COLO668 (cell line): Measurements from ENCODE around the gene OR52N1.

Experiments used
- DNase-seq: peaks from one replicate; lab custom pipeline; 2025; ENCODE audit not compliant: unreplicated experiment; lab: John Stamatoyannopoulos, UW

The OR52N1 gene

DNA sequence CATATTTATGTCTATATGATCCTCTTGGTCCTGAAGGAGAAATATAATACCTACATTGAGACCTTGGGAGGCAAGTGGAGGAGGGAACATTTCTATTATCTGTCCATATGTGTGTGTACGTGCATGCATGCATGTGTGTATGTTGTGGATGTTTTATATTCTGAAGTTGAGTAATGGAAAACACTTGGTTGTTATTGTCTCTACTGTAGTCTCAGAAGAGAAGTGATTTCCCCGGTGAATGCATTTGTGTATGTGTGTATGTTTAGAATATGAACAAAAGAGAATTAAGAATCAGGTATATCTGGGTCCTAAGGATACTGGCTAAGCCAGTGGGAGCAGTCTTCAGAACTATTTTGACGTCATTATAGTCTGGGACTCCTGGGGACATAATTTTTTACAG, at the start of gene OR52N1:
TSS of gene OR52N1 (minus strand) at position 101 of the 400 bp plus-strand sequence. CDS start 2,449 bp downstream, outside the sequence.
- no peak for DNase-seq

- no peak for DNase-seq
These were observed 46.6 kb upstream of the OR52N1 start for GRCh38 chr11:5837695-5838094.

DNA sequence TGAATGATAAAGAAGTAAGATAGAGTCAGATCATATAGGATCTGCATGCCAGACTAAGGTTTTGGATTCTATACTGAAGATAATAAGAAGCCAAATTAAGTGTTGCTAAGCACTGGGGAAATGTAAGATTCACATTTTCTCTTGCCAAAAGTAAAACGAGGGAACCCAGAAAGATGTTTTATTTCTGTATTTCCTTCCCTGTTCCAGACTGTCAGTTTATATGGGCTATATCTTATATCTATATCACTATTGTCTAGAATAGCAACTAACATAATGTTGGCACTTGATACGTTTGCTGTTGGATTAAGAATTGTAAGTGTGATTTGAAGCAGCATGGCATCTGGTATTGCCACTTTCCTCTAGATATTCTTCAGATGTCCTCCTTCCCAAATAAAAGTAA, 42.4 kb upstream of the OR52N1 start:
- no peak for DNase-seq

- DNase-seq: no peak
These were observed 40.2 kb upstream of the OR52N1 start for GRCh38 chr11:5831196-5831829.

GRCh38 chr11:5818245-5818886, 27.3 kb upstream of the OR52N1 start:
- DNase-seq: no peak

DNA sequence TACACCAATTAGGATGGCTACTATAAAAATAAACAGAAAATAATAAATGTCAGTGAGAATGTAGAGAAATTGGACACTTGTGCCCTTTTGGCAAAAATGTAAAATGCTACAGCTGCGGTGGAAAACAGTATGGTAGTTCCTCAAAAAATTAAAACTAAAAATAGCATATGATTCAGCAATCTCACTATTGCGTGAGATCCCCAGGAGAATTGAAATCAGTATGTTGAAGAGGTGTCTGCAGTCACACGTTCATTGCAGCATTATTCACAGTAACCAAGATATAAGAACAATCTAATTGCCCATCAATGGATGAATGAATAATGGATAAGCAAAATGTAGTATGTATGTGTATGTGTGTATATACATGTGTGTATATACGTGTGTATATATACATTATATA, 24.5 kb upstream of the OR52N1 start:
- DNase-seq: no peak

- no peak for DNase-seq
These were observed 19.1 kb upstream of the OR52N1 start for GRCh38 chr11:5809905-5810795.

DNA sequence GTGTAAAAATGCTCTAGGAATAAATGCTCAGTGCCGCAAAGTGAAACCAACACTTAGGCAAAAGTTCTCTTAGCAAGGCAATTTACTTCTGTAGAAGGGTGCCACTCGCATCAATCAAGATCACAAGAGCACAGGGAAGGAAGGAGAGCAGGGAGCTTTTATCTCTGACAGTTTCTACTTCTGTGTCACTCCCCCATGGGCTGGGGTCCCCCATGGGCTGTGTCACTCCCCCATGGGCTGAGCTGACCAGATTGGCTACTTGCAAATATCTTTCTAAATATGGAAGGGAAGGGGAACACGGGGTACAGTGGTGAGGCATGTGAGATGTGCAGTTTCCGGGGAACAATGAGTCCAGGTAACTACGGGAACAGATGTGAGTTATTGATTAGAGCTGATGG, 18.1 kb upstream of the OR52N1 start:
- no peak for DNase-seq

GRCh38 chr11:5808500-5809121, 17.5 kb upstream of the OR52N1 start, which contains the start of gene OR52N2:
Gene OR52N2 (plus strand): TSS chr11:5808924. CDS start chr11:5820336, 11,412 bp downstream.
- DNase-seq: peak; percentile 41

DNA sequence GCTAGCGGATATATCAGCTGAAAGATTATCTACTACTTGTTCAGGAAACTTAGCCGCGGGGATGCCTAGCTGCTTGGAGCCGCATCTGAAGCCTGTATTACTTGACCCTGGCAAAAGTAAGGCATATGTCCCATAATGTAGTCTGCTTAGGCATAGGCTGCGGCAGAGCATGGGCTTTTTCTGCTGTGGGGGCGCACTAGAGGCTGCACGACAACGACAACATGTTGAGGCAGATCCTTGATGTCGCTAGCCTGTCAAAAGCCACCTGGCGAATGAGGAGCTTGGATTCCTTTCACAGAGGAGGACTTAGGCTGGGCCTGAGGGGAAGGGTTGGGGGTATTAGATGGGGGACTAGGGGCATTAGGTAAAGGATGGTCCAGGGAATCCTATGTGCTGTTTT, 16.5 kb upstream of the OR52N1 start:
- no peak for DNase-seq

- no peak for DNase-seq
These were observed 12.9 kb upstream of the OR52N1 start for GRCh38 chr11:5803982-5804381.

DNA sequence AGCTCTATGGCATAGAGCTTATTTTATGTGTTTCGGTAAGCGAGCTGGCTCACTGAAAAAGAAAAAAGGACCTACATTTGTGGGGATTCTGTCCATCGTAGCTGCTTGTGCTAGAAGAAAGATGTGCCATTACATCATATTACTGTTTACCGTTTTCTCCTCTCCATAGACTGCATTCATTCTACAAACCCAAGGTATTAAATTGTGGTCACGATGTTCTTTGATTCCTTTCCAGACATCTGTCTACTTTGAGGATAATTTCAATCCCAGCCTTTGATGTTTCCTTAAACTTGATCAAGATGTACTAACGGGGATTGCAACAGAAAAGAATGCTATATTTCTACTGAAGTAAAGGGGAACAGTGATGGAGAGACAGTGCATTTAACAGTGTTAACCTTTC, 5.5 kb upstream of the OR52N1 start:
- no peak for DNase-seq

DNA sequence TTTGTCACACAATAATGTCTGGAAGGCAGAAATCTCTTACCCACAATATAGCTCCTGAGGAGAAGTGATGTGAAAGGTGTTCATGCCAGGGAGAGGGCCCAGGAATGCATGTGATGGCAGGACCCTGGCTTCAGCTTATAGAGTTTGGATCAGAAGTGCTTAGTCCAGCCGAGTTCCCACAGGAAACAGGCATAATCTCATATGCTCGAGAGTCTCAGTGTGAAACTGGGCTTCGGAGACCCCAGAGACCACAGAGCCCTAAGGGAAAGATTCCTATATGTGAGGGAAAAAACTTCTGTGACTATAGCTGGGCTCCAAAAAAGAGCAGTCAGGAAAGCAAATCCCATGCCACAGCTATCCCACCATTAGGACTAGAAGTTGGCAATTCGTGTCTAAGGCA, 7.8 kb downstream of the OR52N1 start, which contains the start of gene OR52N5:
TSS of gene OR52N5 (minus strand) at position 101 of the 400 bp plus-strand sequence. CDS start 4,721 bp downstream, outside the sequence.
- no peak for DNase-seq

- no peak for DNase-seq
These were observed 24.0 kb downstream of the OR52N1 start for GRCh38 chr11:5767056-5767455.

DNA sequence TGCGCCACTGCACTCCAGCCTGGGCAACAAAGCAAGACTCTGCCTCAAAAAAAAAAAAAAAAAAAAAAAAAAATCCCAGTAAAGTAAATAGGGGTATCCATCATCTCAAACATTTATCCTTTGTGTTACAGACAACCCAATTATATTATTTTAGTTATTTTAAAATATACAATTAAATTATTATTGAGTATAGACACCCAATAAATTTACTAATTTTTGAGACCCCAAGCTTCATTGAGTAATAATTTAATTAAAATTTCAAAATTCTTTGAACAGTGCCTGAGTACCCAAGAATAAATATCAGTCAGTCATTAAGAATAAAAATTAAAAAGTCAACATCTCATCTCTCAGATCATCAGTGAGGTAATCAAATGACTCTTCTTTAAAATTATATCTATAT, 37.1 kb downstream of the OR52N1 start, which contains the start of gene OR52N4:
TSS of gene OR52N4 (plus strand) at position 301 of the 400 bp plus-strand sequence. CDS start 498 bp downstream, outside the sequence.
- no peak for DNase-seq

DNA sequence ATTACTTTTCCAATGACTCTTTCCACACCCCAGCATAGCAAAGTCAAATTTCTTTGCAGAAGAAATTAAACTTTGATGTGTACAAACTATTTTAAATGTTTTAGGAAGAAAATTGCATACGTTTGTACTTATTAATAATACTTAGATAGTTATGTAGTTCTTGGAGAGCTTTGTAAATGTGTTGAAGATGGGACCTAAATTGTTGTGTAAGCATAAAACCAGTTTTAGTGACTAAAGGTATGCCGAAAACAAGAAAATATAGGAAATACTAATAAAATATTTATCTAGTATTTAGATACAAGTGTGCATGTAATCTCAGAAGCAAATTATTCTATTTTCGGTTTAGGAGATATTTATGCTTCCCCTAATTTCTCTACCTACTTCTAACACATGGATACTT, 41.2 kb downstream of the OR52N1 start:
- no peak for DNase-seq

GRCh38 chr11:5746614-5747013, 44.5 kb downstream of the OR52N1 start:
- DNase-seq: no peak

DNA sequence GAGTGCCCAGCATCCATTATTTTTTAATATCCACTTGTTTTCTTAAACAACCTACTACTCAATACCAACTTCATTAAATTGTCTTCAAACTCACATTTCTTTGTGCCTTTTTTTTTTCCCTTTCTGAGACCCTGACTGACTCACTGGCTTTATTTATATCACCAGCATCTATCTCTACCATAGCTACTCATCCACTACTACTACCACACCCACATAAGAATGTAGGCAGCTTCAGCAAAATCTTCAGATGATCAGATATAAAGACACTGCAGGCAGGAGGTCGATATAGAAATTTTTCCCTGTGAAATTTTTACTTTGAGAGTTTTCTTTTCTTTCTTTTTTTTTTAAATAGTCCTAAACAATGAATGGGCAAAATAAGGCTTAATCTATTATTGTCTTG, 52.6 kb downstream of the OR52N1 start:
- DNase-seq: no peak

GRCh38 chr11:5737670-5738392, 53.2 kb downstream of the OR52N1 start:
- DNase-seq: no peak

DNA sequence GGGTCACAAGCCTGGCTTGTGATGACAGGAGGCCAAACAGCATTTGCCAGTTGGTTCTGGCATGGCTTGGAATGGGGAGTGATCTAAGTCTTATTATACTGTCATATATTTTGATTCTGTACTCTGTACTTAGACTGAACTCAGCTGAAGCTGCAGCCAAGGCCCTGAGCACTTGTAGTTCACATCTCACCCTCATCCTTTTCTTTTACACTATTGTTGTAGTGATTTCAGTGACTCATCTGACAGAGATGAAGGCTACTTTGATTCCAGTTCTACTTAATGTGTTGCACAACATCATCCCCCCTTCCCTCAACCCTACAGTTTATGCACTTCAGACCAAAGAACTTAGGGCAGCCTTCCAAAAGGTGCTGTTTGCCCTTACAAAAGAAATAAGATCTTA, 54.0 kb downstream of the OR52N1 start:
- DNase-seq: no peak
